Trophoblast cell (in vitro differentiated cells and primary cell): Measurements from ENCODE around the gene GPRASP1.
"Not testable (repeated sequence)": the region's sequence is repeated elsewhere in the genome, so short reads cannot be mapped to it uniquely, and the experiment has no call there.

Experiments used
- DNase-seq, 2 donors: peaks; one replicate each; pipeline ENCODE4 v3.0.0-alpha.2; 2016
- H2AFZ ChIP-seq: 2 replicates; pipeline ENCODE4 v1.6.1; 2013; ENCODE audit warnings: low read length, moderate library complexity, mild to moderate bottlenecking; ENCODE audit not compliant: insufficient read depth, poor library complexity
- H2AK5ac ChIP-seq: 2 replicates; pipeline ENCODE4 v1.6.1; 2013; ENCODE audit warnings: mild to moderate bottlenecking, low read length
- H2BK120ac ChIP-seq: 2 replicates; pipeline ENCODE4 v1.6.1; 2013; ENCODE audit warnings: low read length, mild to moderate bottlenecking, moderate library complexity; ENCODE audit not compliant: insufficient read depth, poor library complexity
- H2BK12ac ChIP-seq: 2 replicates; pipeline ENCODE4 v1.6.1; 2013; ENCODE audit warnings: mild to moderate bottlenecking, low read length, moderate library complexity
- H2BK5ac ChIP-seq: 2 replicates; pipeline ENCODE4 v1.6.1; 2013; ENCODE audit warnings: low read length, low read depth, moderate library complexity, mild to moderate bottlenecking; ENCODE audit not compliant: poor library complexity
- H3K14ac ChIP-seq: 2 replicates; pipeline ENCODE4 v1.6.1; 2013; ENCODE audit warnings: mild to moderate bottlenecking, low read length
- H3K18ac ChIP-seq: 2 replicates; pipeline ENCODE4 v1.6.1; 2013; ENCODE audit warnings: mild to moderate bottlenecking, low read length
- H3K23ac ChIP-seq: 2 replicates; pipeline ENCODE4 v1.6.1; 2013; ENCODE audit warnings: low read length
- H3K27ac ChIP-seq: 2 replicates; pipeline ENCODE4 v1.5.1; 2013; ENCODE audit warnings: low read depth, mild to moderate bottlenecking, inconsistent platforms, low read length, moderate library complexity
- H3K27me3 ChIP-seq: 2 replicates; pipeline ENCODE4 v1.6.1; 2013; ENCODE audit warnings: inconsistent platforms, mild to moderate bottlenecking, low read length, moderate library complexity; ENCODE audit not compliant: insufficient read depth
- H3K36me3 ChIP-seq, 2 experiments: 1 replicate in 1 of 2; 2 replicates in 1 of 2; pipeline ENCODE4 v1.6.1; 2013; ENCODE audit warnings: low read length in 2 of 2, mild to moderate bottlenecking in 2 of 2, moderate library complexity in 1 of 2; ENCODE audit not compliant: insufficient read depth in 2 of 2, control insufficient read depth in 1 of 2
- H3K4ac ChIP-seq: 2 replicates; pipeline ENCODE4 v1.6.1; 2013; ENCODE audit warnings: low read depth, mild to moderate bottlenecking, low read length, moderate library complexity
- H3K4me1 ChIP-seq, 2 experiments: 1 replicate in 1 of 2; 2 replicates in 1 of 2; pipeline ENCODE4 v1.6.1; 2013; ENCODE audit warnings: low read length in 2 of 2, mild to moderate bottlenecking in 2 of 2, moderate library complexity in 1 of 2; ENCODE audit not compliant: insufficient read depth in 2 of 2, control insufficient read depth in 1 of 2
- H3K4me2 ChIP-seq: 2 replicates; pipeline ENCODE4 v1.6.1; 2013; ENCODE audit warnings: inconsistent platforms, mild to moderate bottlenecking, low read length, moderate library complexity
- H3K4me3 ChIP-seq: 2 replicates; pipeline ENCODE4 v1.5.1; 2013; ENCODE audit warnings: mild to moderate bottlenecking, low read depth, low read length, inconsistent platforms
- H3K79me1 ChIP-seq: one replicate; pipeline ENCODE4 v1.6.1; 2013; ENCODE audit warnings: low read length
- H3K79me2 ChIP-seq: 2 replicates; pipeline ENCODE4 v1.6.1; 2013; ENCODE audit warnings: low read length, mild to moderate bottlenecking; ENCODE audit not compliant: control insufficient read depth, insufficient read depth, poor library complexity
- H3K9ac ChIP-seq: 2 replicates; pipeline ENCODE4 v1.6.1; 2013; ENCODE audit warnings: mild to moderate bottlenecking, low read length
- H3K9me3 ChIP-seq: 2 replicates; pipeline ENCODE4 v1.6.1; 2013; ENCODE audit warnings: low read depth, mild to moderate bottlenecking, control low read depth, inconsistent platforms, low read length; ENCODE audit not compliant: insufficient read depth
- H4K12ac ChIP-seq: 2 replicates; pipeline ENCODE4 v1.6.1; 2013; ENCODE audit warnings: low read depth, mild to moderate bottlenecking, low read length, moderate library complexity
- H4K8ac ChIP-seq: 2 replicates; pipeline ENCODE4 v1.6.1; 2013; ENCODE audit warnings: low read depth, mild to moderate bottlenecking, low read length, moderate library complexity
- H4K91ac ChIP-seq: one replicate; pipeline ENCODE4 v1.6.1; 2013; ENCODE audit warnings: low read depth, mild to moderate bottlenecking, low read length, moderate library complexity
- WGBS: extraction: QIAGEN DNeasy Blood & Tissue Kit; methylation state at CpG from one replicate; pipeline ENCODE4 v1.1.7; 2013; ENCODE audit warnings: missing lambda C conversion rate; ENCODE audit not compliant: insufficient read length, insufficient coverage; ENCODE audit errors: extremely low coverage; 5-methylcytosine and 5-hydroxymethylcytosine counted together

The GPRASP1 gene

GRCh38 chrX:102677479-102677878, 26.2 kb downstream of the GPRASP1 start:
- not testable (repeated sequence) for H3K79me2 ChIP-seq, H3K27me3 ChIP-seq, H2BK120ac ChIP-seq, H4K8ac ChIP-seq, H2BK12ac ChIP-seq, H3K18ac ChIP-seq, H3K36me3 ChIP-seq, H3K4me1 ChIP-seq, H2AK5ac ChIP-seq, H2AFZ ChIP-seq, H3K9me3 ChIP-seq, DNase-seq, H3K4me2 ChIP-seq, H3K4ac ChIP-seq, H3K23ac ChIP-seq, H3K14ac ChIP-seq, H4K91ac ChIP-seq, H4K12ac ChIP-seq, H2BK5ac ChIP-seq, H3K79me1 ChIP-seq, H3K9ac ChIP-seq, H3K4me3 ChIP-seq, H3K27ac ChIP-seq
- no CpG with 5 or more reads among the region's 1 CpG for WGBS

- Histone ChIP-seq H2BK120ac (no peak overlapping the region), H3K9me3 (no peaks in the 10 kb centered on the region), H3K27me3 (no peaks in the 10 kb centered on the region), H3K36me3 (no peaks in the 10 kb centered on the region), H2BK12ac (no peak overlapping the region), H3K4me3 (no peak overlapping the region), H4K8ac (no peak overlapping the region), H3K14ac (no peak overlapping the region), H3K4me2 (no peak overlapping the region), H2AFZ (no peak overlapping the region), H3K9ac (no peak overlapping the region), H3K23ac (no peak overlapping the region), H4K12ac (no peak overlapping the region), H4K91ac (no peak overlapping the region), H2AK5ac (no peak overlapping the region), H3K4me1 (no peaks in the 10 kb centered on the region), H2BK5ac (no peak overlapping the region), H3K18ac (no peak overlapping the region), H3K27ac (no peak overlapping the region), H3K4ac (no peak overlapping the region), H3K79me1 (no peaks in the 10 kb centered on the region), H3K79me2 (no peaks in the 10 kb centered on the region)
- WGBS: no CpG with 5 or more reads among the region's 2 CpGs
- no peak for DNase-seq
Observed at GRCh38 chrX:102684772-102685520, 33.7 kb downstream of the GPRASP1 start.

GRCh38 chrX:102694749-102695148, 43.5 kb downstream of the GPRASP1 start:
- Histone ChIP-seq H2BK120ac (no peak overlapping the region), H3K79me1 (no peaks in the 10 kb centered on the region), H3K9me3 (no peaks in the 10 kb centered on the region), H3K4ac (no peak overlapping the region), H4K91ac (no peak overlapping the region), H4K12ac (no peak overlapping the region), H3K27me3 (no peaks in the 10 kb centered on the region), H2AK5ac (no peak overlapping the region), H2BK12ac (no peak overlapping the region), H3K4me1 (no peaks in the 10 kb centered on the region), H3K36me3 (no peaks in the 10 kb centered on the region), H3K14ac (no peak overlapping the region), H3K27ac (no peak overlapping the region), H3K18ac (no peak overlapping the region), H2BK5ac (no peak overlapping the region), H3K79me2 (no peaks in the 10 kb centered on the region), H3K4me3 (no peak overlapping the region), H2AFZ (no peak overlapping the region), H3K4me2 (no peak overlapping the region), H4K8ac (no peak overlapping the region), H3K9ac (no peak overlapping the region), H3K23ac (no peak overlapping the region)
- no CpG with 5 or more reads among the region's 3 CpGs for WGBS
- no peak for DNase-seq

GRCh38 chrX:102696306-102696705, 45.0 kb downstream of the GPRASP1 start:
- Histone ChIP-seq H2BK5ac (no peak overlapping the region), H2AFZ (no peak overlapping the region), H4K8ac (no peak overlapping the region)

More at GRCh38 chrX:102696306-102696705, 45.0 kb downstream of the GPRASP1 start:
- H3K4me2 ChIP-seq: no peak overlapping the region
- H3K27me3 ChIP-seq: no peaks in the 10 kb centered on the region
- no peak overlapping the region for H3K18ac ChIP-seq
- H3K9ac ChIP-seq: no peak overlapping the region
- H3K79me1 ChIP-seq: no peaks in the 10 kb centered on the region
- H4K91ac ChIP-seq: no peak overlapping the region
- no peak overlapping the region for H3K4ac ChIP-seq
- H4K12ac ChIP-seq: no peak overlapping the region
- no peaks in the 10 kb centered on the region for H3K36me3 ChIP-seq
- H3K9me3 ChIP-seq: no peaks in the 10 kb centered on the region
- H3K27ac ChIP-seq: no peak overlapping the region
- H3K79me2 ChIP-seq: no peaks in the 10 kb centered on the region
- no peak overlapping the region for H3K4me3 ChIP-seq
- H2BK120ac ChIP-seq: no peak overlapping the region
- no peak overlapping the region for H3K14ac ChIP-seq
- no peak for DNase-seq
- H3K4me1 ChIP-seq: no peaks in the 10 kb centered on the region
- no peak overlapping the region for H3K23ac ChIP-seq
- no peak overlapping the region for H2BK12ac ChIP-seq
- H2AK5ac ChIP-seq: no peak overlapping the region
